OCI-LY3 (cell line): ENCODE measurements around the gene C3orf20.

ENCODE experiments used
- CTCF ChIP-seq: fragments of 200-600, 300-600 bp; sonication (generic); IDR thresholded peaks from 2 replicates; pipeline ENCODE4 v1.5.1; 2014; ENCODE audit warnings: antibody characterized with exemption, low read length, low read depth
- EZH2phosphoT487 ChIP-seq: fragments of 200-600 bp; shearing (Covaris generic); IDR thresholded peaks from 2 replicates; pipeline ENCODE4 v1.6.1; 2018; ENCODE audit warnings: antibody characterized with exemption, mixed run types, low read depth

DNA sequence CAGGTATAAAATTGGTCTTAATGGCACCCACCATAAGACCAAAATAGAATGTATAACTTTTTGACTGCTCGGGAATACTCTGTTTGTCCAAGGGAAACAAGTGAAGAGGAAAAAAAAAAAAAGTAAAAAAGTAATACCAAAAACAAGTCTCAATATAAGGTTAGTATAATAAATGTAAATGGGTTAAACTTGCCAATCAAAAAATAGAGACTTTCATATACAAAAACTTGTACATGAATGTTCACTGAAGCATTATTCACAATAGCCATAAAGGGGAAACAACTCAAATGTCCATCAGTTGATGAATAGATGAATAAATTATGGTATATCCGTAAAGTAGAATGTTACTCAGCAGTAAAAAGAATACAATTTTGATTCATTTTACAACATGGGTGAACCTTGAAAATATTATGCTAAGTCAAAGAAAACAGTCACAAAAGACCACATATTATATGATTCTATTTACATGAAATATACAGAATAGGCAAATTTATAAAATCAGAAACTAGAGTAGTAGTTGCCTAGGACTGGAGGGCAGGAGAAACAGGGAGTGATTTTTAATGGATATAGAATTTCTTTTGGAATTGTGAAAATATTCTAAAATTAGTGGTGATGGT lies 104.2 kb downstream of the C3orf20 start:
- TF ChIP-seq CTCF: no peak
- TF ChIP-seq EZH2phosphoT487: no peak
